Hematopoietic multipotent progenitor cell (in vitro differentiated cells): Measurements from ENCODE around the gene ATXN7. TPM values are rescaled to one million over a fixed set of nuclear protein-coding genes. Genes with fewer than 3 reads are reported as not detected.

Experiments used
- DNase-seq, 3 donors: peaks; one replicate each; pipeline ENCODE4 v3.0.0-alpha.2; 2011 to 2015; ENCODE audit warnings: low read depth in 2 of 3, low spot score in 2 of 3
- total RNA-seq: library from RNA; depleted of rRNA; stranded (reverse); fragments of >200 nt; gene quantifications from one replicate; pipeline ENCODE4 v1.2.3, GENCODE V29; 2012

ATXN7 gene
- total RNA-seq, 1 donor = 21.5 TPM

GRCh38 chr3:63959146-63959545 is 95.5 kb downstream of the ATXN7 start:
- no peak for DNase-seq

GRCh38 chr3:63960048-63960711 is 96.5 kb downstream of the ATXN7 start:
- peak in 2 of 3 donors; percentile 22 to 51 for DNase-seq

- peak; percentile 25 to 69 (median 45) for DNase-seq
Observed at GRCh38 chr3:63961891-63962290, 98.2 kb downstream of the ATXN7 start.

GRCh38 chr3:63963496-63963895 is 99.8 kb downstream of the ATXN7 start:
- no peak for DNase-seq

- DNase-seq = no peak
Observed at GRCh38 chr3:63964681-63965485, 101.2 kb downstream of the ATXN7 start.

GRCh38 chr3:63966007-63966406 is 102.3 kb downstream of the ATXN7 start:
- no peak for DNase-seq

- no peak for DNase-seq
Observed at GRCh38 chr3:63966871-63967270, 103.2 kb downstream of the ATXN7 start.

- peak; percentile 52 to 91 (median 75) for DNase-seq
Observed at GRCh38 chr3:63967675-63968611, 104.3 kb downstream of the ATXN7 start.

- DNase-seq = no peak
Observed at GRCh38 chr3:63968612-63969350, 105.1 kb downstream of the ATXN7 start.

GRCh38 chr3:63969876-63970275 is 106.2 kb downstream of the ATXN7 start:
- no peak for DNase-seq

GRCh38 chr3:63970631-63971475 is 107.2 kb downstream of the ATXN7 start:
- DNase-seq = no peak

- DNase-seq = no peak
Observed at GRCh38 chr3:63972196-63972595, 108.5 kb downstream of the ATXN7 start.

- no peak for DNase-seq
Observed at GRCh38 chr3:63972987-63973386, 109.3 kb downstream of the ATXN7 start.

- DNase-seq = no peak
Observed at GRCh38 chr3:63973406-63973805, 109.7 kb downstream of the ATXN7 start.

GRCh38 chr3:63974451-63974850 is 110.8 kb downstream of the ATXN7 start:
- no peak for DNase-seq

- DNase-seq = no peak
Observed at GRCh38 chr3:63975723-63976122, 112.1 kb downstream of the ATXN7 start.

GRCh38 chr3:63976161-63976871 is 112.6 kb downstream of the ATXN7 start:
- DNase-seq = no peak

- DNase-seq = no peak
Observed at GRCh38 chr3:63976872-63977200, 113.2 kb downstream of the ATXN7 start.

GRCh38 chr3:63977893-63978292 is 114.2 kb downstream of the ATXN7 start:
- no peak for DNase-seq
